GM12864 (cell line): ENCODE data around the gene DGKI.

Experiments used
- DNase-seq: peaks from one replicate; pipeline ENCODE4 v3.0.0-alpha.2; 2011; ENCODE audit warnings: low read depth
- H3K4me3 ChIP-seq: 2 replicates; pipeline ENCODE4 v1.5.1; 2011; ENCODE audit warnings: mild to moderate bottlenecking, low read depth, low read length, control low read depth
- TF ChIP-seq, protein P1 (sequence below): IDR thresholded peaks from 2 replicates; pipeline ENCODE4 v1.5.1; 2011; ENCODE audit warnings: low read depth, mild to moderate bottlenecking, moderate library complexity, low read length, control low read depth, inconsistent platforms; ENCODE audit errors: missing control alignments

DGKI gene

DNA sequence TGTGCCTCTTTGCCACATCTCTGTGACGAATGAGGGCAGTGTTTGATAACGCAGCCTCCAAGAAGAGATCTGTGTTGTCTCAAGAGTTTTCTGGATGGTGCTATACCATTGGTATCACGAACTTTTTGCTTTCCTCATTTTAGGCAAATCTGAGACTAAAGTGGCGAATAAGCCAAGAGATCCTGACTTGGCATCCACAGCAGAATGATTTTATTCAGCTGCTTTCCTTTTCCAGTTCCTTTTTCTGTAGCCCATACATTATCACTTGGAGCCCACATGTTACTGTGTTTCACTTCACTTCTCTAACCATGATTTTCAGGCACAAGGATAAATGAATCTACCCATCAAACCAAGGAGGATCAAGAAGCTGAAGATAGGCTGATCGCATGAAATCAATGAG is 325.3 kb downstream of the DGKI start:
- DNase-seq = no peak
- no peak overlapping the region for H3K4me3 ChIP-seq
- TF ChIP-seq, protein P1, sequence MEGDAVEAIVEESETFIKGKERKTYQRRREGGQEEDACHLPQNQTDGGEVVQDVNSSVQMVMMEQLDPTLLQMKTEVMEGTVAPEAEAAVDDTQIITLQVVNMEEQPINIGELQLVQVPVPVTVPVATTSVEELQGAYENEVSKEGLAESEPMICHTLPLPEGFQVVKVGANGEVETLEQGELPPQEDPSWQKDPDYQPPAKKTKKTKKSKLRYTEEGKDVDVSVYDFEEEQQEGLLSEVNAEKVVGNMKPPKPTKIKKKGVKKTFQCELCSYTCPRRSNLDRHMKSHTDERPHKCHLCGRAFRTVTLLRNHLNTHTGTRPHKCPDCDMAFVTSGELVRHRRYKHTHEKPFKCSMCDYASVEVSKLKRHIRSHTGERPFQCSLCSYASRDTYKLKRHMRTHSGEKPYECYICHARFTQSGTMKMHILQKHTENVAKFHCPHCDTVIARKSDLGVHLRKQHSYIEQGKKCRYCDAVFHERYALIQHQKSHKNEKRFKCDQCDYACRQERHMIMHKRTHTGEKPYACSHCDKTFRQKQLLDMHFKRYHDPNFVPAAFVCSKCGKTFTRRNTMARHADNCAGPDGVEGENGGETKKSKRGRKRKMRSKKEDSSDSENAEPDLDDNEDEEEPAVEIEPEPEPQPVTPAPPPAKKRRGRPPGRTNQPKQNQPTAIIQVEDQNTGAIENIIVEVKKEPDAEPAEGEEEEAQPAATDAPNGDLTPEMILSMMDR = no peak

DNA sequence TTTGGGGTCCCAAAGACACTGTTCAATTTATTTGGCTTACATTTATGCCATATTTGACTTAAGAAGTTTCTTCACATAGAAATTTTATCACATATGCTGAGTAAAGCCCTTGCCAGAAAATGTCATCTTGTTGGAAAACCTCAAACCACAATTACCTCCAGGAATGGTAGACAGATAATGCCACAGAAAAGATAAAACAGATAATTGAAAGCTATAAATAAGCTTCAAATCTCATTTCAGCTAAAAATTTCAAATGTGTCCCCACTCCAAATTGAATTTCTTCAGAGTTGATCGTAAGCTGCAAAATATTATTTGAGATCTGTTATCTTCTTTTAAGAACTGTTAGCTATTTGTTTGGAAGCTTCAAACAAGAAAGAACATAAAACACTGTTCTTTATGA is 326.8 kb downstream of the DGKI start:
- DNase-seq = no peak
- no peak overlapping the region for H3K4me3 ChIP-seq
- TF ChIP-seq, protein P1 = no peak

DNA sequence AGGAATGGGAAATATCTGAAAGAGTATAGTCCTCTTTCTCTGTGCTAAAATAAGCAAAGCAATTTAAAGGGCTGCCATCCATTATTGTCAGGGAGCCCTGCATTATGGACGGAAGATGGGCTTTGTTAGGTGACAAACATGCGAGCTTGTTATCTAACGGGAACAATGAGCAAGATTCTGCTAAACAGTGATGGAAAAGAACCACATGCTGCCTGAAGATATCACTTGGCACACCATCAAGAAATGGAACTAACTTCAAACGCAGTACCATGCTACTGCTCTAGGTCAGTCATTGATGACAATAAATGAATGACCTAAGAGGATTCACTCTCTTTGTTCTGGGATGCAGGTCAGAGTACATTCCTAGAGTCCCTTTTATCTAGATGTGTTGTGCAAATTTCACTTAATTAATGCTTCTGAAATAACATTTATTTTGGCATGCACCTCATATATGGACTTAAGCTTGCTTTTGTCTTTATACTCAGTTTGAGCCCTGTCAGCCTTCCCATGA is 327.5 kb downstream of the DGKI start:
- H3K4me3 ChIP-seq = no peak overlapping the region
- TF ChIP-seq, protein P1 = no peak
- DNase-seq = no peak

DNA sequence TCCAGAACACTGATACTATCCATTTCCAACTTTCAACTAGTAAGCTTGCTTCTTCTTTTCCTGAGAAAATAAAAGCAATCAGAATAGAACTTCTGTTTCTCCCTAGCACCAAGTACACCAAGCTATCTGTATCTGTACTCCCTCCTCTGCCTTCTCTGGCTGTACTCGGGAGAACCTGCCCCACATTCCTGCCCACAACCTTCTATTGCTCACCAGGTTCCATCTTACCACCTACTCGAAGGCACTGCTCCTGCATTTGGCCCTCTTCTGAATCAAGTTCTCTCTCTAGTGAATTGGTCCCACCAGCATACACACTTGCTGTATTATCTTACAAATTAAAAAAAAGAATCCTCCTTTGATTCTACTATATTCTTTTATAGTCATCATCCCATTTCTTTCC is 333.7 kb downstream of the DGKI start:
- TF ChIP-seq, protein P1 = no peak
- H3K4me3 ChIP-seq = no peak overlapping the region
- no peak for DNase-seq

DNA sequence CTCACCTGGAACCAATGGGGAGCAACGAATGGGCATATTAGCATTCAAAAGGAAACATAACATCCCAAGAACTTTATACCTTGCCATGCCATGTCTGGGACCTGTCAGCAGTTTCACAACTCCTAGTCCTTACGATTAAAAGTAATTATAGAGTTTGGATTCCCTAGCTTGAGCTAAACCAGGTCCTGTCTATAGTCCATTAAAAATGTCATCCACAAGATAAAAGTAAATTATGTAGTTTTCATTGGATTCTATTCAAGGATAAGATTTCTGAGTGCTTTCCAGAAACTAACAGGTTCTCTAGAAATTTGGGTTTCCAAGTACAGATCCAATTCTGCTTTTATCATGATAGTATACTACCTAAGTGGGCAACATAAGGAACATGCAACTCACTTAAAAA is 339.7 kb downstream of the DGKI start:
- no peak overlapping the region for H3K4me3 ChIP-seq
- no peak for DNase-seq
- TF ChIP-seq, protein P1 = no peak

DNA sequence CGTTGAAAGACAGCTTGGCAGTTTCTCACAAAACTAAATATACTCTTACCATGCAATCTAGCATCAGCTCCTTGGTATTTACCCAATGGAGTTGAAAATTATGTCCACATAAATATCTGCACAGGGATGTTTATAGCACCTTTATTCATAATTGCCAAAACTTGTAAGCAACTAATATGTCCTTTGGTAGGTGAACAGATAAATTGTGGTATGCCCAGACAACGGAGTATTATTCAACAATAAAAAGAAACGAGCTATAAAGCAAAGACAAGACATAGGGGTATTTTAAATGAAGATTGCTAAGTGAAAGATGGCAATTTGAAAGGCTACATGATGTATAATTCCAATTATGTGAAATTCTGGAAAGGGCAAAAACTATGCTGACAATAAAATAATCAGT is 340.7 kb downstream of the DGKI start:
- no peak for DNase-seq
- H3K4me3 ChIP-seq = no peak overlapping the region
- TF ChIP-seq, protein P1 = no peak

DNA sequence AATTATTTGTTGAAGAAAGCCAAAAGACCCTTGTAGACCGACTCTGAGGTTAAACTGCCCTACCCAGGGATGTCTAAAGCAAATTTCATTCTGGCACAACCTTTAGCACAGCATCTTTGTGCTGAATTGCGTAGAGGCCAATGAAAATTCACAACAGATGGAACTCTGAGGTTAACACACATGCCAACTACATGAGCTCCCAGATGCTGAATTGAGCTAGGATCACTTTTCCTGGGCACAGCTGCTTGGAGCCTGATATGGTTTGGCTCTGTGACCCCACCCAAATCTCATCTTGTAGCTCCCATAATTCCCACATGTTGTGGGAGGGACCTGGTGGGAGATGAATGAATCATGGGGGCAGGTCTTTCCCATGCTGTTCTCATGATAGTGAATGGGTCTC is 345.2 kb downstream of the DGKI start:
- no peak overlapping the region for H3K4me3 ChIP-seq
- TF ChIP-seq, protein P1 = no peak
- DNase-seq = no peak
